ENCODE data around the gene ADSL.

The ADSL gene

DNA sequence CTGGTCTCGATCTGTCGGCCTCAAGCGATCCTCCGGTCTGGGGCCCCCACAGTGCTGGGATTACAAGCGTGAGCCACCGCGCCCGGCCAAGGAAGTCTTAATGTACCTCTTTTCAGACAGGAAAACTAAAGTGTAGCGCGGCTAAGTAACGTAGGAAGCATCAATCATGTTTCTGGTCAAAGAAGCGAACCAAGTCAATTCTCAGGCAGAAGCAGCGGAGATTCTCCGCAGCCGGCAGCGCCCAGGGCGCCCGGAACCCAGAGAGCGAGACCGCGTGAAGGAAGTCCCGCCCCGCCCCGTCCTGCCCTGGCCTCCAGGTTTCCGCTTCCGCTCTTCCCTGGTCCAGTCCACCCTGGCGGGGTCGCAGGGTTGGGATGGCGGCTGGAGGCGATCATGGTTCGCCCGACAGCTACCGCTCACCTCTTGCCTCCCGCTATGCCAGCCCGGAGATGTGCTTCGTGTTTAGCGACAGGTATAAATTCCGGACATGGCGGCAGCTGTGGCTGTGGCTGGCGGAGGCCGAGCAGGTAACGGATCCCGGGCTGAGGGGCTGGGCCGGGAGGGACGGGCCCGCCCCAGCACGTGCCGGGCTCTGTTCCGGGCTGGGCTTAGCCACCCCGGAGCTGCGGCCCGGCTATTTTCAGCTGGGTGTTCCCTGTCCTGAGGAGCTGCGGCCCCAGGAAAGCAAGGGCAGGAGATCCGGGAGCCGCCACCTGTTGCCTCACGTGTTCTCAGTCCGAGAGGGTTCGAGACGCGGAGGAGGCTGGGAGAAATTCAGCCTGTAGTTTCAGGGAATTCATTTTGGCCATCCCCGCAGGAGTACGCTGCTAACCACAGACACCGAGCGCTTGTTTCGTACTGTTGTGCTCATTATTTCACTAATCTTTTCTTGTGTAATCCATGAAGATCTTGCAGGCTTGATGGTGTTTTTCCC lies at the start of gene ADSL:
Gene ADSL, plus strand, starts transcription at position 316 of the 934 bp plus-strand sequence. Its CDS starts 59 bp downstream, at position 375.
- DNase-seq (ENCODE audit: low read depth): peak; percentile 79
- H3K4me3 ChIP-seq (ENCODE audit: low read length): peak within 1 kb of the TSS; percentile 96
- TF ChIP-seq, protein P1, sequence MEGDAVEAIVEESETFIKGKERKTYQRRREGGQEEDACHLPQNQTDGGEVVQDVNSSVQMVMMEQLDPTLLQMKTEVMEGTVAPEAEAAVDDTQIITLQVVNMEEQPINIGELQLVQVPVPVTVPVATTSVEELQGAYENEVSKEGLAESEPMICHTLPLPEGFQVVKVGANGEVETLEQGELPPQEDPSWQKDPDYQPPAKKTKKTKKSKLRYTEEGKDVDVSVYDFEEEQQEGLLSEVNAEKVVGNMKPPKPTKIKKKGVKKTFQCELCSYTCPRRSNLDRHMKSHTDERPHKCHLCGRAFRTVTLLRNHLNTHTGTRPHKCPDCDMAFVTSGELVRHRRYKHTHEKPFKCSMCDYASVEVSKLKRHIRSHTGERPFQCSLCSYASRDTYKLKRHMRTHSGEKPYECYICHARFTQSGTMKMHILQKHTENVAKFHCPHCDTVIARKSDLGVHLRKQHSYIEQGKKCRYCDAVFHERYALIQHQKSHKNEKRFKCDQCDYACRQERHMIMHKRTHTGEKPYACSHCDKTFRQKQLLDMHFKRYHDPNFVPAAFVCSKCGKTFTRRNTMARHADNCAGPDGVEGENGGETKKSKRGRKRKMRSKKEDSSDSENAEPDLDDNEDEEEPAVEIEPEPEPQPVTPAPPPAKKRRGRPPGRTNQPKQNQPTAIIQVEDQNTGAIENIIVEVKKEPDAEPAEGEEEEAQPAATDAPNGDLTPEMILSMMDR (conservative IDR thresholded peaks at IDR 0.05; ENCODE audit: low read length): peak; percentile 20; the same call in 1 of the 2 replicates

DNA sequence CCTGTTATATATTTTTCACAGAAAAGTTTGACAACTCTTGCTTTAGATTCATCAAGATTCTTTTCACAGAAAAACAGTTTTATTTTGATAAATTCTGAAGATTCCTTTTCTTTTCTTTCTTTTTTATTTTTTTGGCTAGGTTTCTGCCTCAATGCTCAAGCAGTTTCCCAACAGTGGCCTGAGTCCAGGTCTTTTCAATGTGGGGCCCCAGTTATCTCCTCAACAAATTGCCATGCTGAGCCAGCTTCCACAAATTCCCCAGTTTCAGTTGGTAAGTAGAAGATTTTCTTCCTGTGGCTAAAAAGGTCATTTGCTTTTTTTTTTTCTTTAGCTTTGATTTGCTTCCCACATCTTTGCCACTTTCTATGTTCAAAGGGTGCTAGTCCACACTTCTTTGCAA lies 46.0 kb upstream of the ADSL start:
- no peak for DNase-seq (ENCODE audit: low read depth)
- TF ChIP-seq, protein P1 (conservative IDR thresholded peaks at IDR 0.05; ENCODE audit: low read length): no peak

DNA sequence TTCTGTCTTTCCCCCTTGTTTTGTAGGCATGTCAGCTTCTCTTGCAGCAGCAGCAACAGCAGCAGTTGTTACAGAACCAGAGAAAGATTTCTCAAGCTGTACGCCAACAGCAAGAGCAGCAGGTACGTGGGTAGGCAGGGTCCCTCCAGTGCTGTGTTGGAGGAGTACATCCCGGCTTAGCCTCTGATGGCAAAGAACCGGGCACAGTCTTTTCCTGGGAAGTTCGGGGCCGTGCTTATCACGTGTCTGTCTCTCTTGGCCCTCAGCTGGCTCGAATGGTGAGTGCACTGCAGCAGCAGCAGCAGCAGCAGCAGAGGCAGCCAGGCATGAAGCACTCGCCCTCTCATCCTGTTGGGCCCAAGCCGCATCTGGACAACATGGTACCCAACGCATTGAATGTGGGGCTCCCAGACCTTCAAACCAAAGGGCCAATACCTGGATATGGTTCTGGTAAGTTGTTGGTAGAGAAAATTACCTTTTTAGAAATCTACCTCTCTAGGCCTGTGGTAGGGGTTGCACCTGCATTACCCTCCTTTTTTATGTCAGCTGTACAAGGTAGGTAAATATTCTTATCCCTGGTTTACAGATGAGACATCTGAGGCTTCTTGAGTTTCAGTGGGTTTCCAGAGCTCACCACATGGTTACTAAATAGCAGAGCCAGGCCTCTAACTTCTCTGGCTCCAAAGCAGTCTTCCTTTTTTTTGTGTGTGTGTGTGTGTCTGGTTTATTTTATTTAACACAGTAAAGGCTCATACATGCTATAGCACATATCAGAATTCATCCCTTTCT lies 45.2 kb upstream of the ADSL start:
- no peak for DNase-seq (ENCODE audit: low read depth)
- no peak overlapping the region for H3K4me3 ChIP-seq (ENCODE audit: low read length)

More for the DNA sequence above, 46.0 kb upstream of the ADSL start:
- H3K4me3 ChIP-seq (ENCODE audit: low read length): no peak overlapping the region

DNA sequence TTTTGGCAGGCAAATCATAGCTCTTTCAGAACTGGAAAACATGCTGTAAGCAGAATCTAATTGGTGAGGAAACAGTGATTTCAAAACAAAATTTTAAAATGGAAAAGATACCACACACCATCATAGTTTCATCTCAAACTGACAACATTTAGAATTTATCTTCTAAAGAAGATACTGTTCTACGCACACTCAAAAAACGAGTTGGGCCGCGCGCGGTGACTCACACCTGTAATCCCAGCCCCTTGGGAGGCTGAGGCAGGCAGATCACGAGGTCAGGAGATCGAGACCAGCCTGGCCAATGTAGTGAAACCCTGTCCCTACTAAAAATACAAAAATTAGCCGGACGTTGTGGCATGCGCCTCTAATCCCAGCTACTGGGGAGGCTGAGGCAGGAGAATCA lies 44.2 kb upstream of the ADSL start:
- TF ChIP-seq, protein P1 (conservative IDR thresholded peaks at IDR 0.05; ENCODE audit: low read length): no peak
- no peak overlapping the region for H3K4me3 ChIP-seq (ENCODE audit: low read length)
- DNase-seq (ENCODE audit: low read depth): no peak

More for the DNA sequence above, 45.2 kb upstream of the ADSL start:
- TF ChIP-seq, protein P1 (conservative IDR thresholded peaks at IDR 0.05; ENCODE audit: low read length): no peak

DNA sequence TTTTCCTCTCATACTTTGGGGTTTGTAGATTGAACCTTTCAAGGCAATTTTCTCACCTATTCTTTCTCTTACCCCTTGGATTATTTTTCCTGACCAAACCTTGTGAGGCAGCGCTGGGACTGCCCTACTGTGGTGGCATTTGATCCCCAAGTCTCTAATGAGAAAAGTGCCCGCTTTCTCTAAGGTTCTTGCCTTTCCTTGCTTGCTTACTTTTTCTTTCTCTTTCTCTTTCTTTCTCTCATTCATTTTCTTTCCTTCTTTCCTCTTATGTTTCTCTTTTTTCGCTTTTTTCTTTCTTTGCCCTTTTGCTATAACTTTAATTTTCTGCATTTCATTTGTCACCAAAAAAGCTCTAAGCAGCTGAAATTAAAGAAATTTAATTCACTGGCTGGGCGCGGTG lies 40.7 kb upstream of the ADSL start:
- no peak overlapping the region for H3K4me3 ChIP-seq (ENCODE audit: low read length)
- no peak for DNase-seq (ENCODE audit: low read depth)
- TF ChIP-seq, protein P1 (conservative IDR thresholded peaks at IDR 0.05; ENCODE audit: low read length): no peak

DNA sequence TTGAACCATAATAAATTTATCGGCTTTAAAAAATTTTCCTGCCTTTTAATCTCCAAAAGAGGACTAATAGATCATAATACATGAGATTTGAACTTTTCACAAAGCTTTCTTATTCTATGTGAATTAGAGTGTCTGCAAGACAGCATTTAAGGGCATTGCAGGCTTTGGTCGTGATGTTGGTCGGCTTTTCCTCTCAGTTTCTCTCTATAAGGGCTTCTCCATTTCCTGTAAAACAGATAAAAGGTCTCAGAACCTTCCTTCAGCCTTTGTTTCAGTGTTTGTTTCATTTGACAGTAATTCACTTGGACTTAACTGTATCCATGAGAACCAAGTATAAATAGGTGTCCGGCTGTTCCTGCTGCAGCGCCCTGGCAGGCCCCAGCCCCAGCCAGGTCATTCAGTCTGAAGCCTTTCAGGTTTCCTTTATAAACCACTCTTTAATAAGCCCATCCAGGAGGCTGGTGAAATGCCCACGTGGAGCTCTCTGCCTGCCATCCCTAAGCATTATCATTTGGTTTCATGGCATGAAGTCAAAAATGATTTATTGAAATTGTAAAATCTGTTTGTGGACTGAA lies 37.2 kb upstream of the ADSL start:
- no peak overlapping the region for H3K4me3 ChIP-seq (ENCODE audit: low read length)
- TF ChIP-seq, protein P1 (conservative IDR thresholded peaks at IDR 0.05; ENCODE audit: low read length): no peak
- DNase-seq (ENCODE audit: low read depth): no peak

Measured in AG10803 (cell line).